NB4 (cell line): ENCODE measurements around the gene DCLRE1B.

Experiments
- CTCF ChIP-seq: IDR thresholded peaks from one replicate; pipeline ENCODE4 v1.5.1; 2012; ENCODE audit warnings: low read depth, low read length
- MAX ChIP-seq: IDR thresholded peaks from 2 replicates; pipeline ENCODE4 v1.6.1; 2011; ENCODE audit warnings: low read depth, low read length
- MYC ChIP-seq: IDR thresholded peaks from 2 replicates; pipeline ENCODE4 v1.6.1; 2011; ENCODE audit warnings: low read depth, low read length
- POLR2A ChIP-seq: IDR thresholded peaks from 2 replicates; pipeline ENCODE4 v1.6.1; 2011; ENCODE audit warnings: mild to moderate bottlenecking; ENCODE audit not compliant: insufficient read length; ENCODE audit errors: extremely low read depth

- TF ChIP-seq CTCF (no peak), POLR2A (no peak), MAX (no peak), MYC (no peak)
These were observed 24.8 kb downstream of the DCLRE1B start for GRCh38 chr1:113929750-113930498.
